GM21619 (cell line): ENCODE results near the gene FHIT.

Experiments used
- ATAC-seq: cut with Tn5 transposase; IDR thresholded peaks from one replicate; pipeline ENCODE4 v1.9.1; 2021; ENCODE audit not compliant: unreplicated experiment

The FHIT gene

DNA sequence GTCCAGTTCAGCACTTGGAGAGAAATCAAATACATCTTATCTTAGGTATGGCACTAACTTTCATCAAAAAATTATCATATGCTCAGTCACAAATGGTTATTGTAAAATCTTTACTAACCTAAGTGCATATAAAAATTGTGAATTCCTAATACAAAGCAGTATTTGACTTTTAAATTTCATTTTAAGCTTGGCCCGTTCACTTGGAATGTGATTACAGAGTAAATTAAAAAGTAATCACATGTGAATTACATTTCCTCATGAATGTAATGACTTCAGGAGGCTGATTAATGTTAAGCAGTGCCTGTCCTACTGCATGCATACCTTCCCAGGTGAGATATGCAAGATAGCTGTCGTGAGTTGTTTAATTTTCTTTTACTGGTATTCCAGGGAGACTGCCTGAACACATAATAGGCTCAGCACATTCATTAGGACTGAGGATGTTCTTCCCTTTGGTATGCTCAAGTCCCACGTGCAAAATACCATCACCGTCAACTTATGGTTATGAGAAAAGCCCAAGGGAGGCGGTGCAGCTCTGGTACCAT is 1053.0 kb downstream of the FHIT start:
- no peak for ATAC-seq

DNA sequence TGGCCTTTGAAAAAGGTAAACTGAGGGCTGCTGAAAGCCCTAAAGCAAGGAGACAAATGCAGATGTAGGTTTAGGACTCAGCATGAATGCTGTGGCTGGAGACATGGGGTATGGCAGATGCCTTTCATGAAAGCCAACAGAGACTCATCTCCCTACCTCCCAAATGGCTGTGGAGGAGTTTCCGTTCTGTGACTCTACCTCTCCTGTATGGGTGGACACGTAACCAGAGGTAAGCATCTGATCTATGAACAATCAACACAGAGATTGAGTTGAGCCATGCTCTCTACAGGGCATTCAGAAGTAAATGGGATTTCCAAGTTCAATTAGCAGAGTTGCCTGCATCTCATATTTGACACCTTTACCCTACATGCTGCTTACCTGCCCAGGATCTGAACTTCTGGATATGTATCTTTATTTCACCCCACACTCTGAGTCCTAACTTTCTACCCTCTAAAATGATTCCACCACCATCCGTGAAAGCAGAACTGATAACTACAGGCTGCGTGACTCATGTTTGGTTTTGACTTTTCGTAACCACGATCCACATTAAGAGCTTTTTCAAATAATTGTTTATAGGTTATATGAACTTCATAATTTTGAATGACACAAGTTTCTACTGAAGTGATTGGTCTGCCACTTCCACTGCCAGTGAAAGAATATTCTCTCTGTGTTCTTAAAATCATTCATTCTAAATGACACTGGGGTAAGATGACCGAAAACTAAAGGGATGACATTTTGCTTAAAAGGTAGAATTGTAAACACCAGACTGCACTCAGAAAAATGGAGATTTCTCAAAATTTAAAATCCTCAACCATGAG is 1058.7 kb downstream of the FHIT start:
- ATAC-seq, result no peak

DNA sequence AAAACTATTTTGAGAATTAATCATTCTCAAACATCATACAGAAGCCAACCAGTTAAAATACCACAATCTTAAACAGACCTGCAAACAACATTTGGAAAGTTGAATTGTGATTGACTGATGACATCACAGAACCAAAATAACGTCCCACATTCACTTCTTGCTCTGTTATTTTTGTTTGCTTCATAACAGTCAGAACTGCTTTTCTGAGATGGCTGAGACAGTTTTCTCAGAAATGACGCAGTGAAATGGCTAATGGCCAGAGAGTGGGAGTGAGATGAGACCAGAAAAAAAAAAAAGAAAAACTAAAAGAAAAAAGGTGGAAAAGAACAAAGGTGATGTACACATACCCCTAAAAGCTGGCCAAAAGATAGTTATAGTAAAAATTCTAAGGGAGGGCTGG is 1061.2 kb downstream of the FHIT start:
- ATAC-seq, result no peak

DNA sequence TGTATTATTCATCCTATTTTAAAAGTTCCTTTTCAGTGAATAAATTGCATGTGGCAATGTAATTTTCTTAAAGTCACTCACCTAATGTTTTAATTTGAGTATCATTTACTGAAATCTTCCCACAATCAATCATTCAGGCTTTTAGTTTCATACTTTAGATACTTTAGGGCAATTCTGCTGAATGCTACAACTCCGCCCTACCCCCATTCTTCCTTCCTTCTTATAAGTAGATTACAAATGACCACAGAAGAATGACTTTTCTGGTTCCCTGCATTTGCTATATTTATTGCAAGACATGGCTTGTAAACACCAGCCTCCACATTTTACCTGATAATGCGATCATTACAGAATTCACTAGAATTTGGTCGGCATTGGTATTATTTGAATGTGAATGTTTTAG is 1061.9 kb downstream of the FHIT start:
- ATAC-seq, result no peak

DNA sequence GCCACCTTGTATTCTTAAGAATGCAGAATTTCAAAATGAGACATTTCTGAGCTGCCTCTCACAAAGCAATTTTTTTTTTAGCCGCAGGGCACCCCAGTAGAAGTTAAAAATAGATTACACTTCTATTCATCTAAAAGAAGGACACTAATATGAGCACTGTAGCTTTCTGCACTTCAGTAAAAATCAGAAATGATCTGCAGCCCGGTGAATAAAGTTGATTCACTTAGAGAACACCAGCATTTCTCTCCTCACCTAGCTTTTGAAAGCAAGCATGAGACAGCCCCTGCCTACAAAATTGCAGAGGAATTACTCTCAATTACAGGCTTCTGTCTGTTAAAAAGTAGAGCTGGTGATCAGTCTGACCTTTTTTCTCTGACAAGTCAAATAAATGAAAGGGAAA is 1062.4 kb downstream of the FHIT start:
- ATAC-seq, result no peak

DNA sequence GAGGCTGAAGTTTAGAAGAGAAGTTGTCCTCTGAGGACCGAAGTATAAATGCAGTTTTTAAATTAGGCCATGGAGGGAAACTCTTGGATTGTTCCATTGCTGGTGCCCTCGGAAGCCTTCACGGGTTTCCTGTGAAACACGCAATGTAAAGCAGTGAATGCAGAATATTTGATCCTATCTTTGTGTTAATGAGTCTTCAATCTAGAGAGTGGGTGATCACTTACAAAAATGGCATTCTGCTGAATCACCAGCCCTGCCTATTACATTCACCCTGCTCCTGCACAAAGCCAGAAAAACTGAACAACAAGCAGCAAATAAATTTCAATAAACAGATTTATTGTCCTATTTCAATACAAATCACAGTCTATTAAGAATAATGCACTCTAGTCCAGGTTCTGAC is 1063.9 kb downstream of the FHIT start:
- ATAC-seq, result no peak

DNA sequence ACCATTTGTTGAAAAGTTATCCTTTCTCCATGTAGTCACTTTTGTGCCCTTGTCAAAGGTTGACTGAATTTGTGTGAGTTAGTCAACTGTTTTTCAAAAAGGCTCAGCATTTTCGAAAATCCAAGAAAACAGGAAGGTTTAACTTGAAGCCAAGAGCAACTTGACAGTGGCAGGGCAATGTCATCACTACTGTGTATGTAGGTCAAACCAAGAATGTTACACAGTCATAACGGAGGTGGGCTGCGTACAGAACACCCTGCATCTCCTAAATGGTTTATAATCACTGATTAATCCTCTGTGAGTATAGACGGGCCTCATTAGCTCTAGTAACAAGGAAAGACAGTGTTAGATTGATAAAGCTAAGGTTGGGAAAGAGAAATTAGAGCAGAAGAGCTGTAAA is 1064.9 kb downstream of the FHIT start:
- ATAC-seq, result no peak

DNA sequence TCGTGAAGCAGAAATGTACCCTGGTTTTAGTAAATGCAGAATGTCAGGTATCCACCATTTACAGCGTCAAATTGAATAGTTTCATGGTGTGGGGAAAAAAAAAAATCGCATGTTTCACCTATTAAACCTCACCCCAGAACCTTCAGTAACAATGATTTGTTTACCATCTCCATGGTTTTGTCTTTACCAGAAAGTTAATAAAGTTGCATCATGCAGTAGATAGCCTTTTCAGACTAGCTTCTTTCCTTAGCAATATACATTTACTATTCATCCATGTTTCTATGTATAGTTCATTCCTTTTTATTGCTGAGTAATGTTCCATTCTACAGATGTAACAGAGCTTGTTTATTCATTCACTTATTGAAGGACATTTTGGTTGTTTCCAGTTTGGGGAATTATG is 1066.1 kb downstream of the FHIT start:
- ATAC-seq, result no peak

DNA sequence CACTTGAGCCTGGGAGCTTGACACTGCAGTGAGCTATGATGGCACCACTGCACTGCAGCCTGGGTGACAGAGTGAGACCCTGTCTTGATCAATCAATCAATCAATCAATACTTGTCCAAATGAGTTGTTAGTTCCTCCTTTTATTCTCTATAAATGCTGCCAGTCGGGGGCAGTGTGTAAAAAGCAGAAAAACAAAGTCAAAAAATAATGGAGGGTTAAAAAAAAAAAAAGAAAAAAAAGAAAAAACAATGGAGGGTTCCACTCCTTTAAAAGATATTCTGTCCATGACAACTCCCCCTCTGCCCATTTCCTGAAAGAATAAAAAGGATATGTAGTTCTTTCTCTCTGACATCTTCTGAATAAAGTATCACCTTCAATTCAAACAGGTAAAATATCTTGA is 1068.6 kb downstream of the FHIT start:
- no peak for ATAC-seq

DNA sequence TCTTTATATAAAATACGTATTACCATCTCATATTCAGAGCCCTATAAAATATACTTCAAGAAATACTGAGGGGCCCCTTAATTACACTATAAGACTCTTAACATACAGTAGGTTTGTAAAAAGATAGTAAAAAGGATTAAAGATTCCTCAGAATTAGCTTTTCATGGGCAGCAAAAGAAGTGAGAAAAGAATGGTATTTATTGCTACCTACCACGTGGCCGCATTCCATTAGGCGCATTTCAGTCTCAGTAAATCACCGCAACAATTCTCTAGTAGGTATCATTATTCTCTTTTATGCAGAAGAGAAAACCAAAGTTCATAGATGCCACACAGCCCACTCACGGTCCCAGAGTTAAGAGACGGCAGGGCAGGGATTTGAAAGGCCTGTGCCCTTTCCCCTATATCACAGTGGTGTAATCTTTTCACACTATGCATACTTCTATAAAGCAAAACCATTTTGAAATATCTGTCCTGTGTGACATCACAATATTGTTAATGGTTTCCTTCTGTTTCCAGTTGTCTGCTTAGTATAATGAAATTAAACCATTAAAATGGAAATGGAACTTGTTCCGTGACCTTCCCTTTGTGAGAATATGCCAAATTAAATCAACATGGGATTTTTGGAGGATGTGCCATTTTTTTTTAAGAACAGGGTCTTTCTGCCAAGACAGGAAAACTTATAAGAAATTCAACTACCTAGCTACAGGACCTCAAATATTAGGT is 1072.2 kb downstream of the FHIT start:
- no peak for ATAC-seq

DNA sequence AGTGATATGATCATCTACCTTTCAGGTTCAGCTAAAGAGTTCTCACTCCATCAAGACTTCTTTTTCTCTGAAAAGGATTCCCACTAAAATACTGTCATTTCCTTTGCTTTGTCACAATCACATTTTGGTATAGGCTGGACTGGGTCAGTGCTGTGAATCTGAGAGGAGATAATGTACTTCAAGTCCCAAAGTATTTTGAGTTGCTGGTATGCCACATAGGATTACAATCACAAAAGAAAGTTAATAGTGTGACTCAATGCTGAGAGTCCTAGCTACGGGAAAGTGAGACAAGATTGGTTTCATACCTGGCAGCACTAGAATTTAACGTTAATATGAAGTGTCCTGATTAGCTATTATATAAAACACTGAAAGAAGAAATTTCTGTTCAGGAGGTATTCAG is 1073.5 kb downstream of the FHIT start:
- ATAC-seq, result no peak

DNA sequence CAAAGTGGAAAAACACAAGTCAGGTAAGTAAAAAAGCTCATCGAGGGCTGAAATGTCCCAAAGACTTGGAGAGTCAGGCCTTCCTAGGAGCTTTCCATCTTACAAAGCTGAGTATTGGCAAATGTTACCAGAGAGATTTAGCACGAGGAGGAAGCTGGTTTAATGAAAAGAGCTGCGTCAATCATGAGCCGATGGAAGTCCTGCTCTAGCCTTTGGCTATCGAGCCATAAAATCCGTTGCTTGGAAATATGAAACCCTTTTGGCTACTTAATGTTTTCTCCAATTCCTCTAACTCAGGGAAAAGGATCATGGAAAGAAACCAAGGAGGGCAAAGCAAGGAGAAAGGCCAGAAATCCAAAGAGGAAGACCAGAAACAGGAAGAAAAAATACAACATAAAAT is 1074.6 kb downstream of the FHIT start:
- ATAC-seq, result no peak

DNA sequence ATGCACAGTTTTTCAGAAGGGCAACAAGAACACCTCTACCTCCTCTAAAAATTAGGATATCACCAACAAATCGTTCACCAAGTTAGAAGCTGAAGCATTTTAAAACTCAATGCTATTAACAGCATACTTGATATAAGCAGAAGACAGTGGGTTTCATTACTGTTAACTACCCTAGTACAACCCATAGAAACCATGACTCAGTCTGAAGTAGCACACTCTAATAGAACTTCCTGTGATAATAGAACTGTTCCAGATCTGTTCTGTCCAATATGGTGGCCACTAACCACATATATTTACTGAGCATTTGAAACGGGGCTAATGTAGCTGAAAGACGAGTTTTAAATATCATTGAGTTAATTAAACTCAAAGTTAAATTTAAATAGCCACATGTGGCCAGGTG is 1075.6 kb downstream of the FHIT start:
- ATAC-seq, result no peak

DNA sequence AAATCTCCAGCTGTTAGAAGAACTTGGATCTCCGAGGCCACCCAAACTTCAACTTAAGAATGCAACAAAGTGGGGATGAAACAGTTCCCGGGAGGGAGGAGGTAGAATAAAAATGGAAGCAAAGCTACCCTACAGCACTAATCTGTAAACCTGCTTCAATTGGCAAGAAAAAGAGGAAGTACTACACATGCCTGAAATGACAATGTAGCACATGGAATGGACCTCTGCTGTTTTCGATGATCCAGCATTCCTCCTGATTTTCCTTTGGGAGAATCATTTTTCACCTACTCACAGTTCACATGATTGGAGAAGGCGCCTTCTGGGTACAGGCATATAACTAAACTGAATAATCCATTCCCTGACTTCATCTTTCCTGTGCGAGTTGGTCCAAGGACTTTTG is 1081.5 kb downstream of the FHIT start:
- no peak for ATAC-seq

DNA sequence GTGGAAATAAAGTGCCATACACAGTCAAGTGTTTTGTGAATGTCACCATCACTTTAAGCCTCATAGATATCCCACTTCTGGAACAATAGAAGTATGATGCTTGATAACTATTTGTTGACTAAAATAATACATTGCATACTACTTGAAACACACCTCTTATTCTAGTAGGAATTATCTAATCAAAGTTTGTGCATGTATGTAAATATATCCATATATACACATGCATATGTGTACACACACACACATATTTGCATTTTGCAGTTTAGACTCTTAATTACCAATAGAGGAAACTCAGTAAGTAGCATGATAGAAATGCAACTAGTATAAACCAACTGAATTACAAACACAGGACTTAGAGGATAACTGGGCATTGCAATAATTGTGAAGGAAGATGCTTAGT is 1084.1 kb downstream of the FHIT start:
- no peak for ATAC-seq

DNA sequence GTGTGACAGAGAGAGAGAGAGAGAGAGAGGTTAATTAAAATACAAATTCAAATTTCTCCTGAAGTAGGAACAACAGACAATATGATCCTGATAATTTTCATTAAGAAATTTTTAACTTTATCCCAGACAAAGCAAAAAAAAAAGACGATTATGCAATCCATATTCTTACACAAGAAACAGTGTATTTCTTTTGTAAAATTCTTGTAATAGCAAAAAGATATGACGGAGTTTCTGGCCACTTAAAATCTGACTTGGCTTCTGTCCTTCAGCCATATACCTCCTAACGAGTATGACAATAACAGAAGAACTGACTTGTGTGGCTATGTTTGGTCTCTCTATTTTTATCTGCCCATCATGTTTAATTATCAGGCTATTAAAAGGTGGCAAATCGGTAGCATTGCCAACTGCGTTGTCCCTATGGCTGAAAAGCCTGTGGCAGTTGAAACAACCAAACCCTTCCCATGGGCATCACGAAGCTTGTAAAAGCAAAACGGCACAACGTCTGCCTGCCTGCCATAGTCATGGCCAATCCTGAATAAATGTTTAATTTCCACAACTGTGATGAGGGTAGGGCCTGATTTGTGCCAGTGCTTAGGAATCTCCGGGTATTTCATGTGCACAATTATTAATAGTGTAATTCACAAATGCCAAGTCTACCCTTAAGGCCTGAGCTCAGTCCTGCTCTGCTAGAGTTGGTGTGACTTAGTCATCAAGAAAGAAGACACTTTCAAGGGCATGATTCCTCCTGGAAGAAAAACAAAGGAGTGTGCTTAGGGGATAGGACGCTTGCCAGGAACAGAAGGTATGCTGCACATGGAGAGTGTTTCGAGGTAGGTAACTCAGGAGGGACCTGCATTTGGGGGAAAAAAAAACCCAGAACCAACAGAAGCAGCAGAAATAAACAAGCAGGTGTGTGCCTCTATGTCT is 1090.2 kb downstream of the FHIT start:
- ATAC-seq, result no peak

DNA sequence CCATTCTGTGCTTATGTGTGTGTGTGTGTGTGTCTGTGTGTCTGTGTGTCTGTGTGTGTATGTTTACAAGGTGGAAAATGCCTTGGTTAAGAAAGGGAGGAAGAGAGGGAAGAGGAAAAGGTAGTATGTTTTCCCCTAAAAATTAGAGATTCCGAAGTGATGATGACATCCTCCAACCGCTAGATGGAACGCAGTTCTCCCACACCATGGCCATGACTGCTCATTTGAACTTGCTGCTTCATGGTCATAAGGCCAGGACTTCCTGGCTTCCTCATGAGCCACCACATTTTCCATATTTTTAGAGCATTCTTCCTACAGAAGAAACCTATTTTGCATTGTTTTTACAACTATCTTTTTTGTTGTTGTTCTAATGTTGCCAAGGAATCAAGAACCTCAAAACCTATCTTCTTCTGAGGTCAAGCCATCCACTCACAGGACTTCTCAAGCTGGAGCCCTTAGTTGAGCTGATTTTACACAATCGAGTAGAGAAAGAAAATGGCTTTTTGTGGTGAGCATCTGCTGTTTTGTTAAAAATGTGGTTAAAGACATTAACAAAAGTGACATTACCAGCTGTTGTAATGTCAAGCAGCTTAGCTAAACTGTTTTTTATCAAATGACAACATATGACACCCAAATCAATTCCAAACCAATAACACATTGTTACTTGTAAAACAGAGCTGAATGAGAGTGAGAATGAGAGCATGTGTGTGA is 1091.0 kb downstream of the FHIT start:
- ATAC-seq, result no peak

DNA sequence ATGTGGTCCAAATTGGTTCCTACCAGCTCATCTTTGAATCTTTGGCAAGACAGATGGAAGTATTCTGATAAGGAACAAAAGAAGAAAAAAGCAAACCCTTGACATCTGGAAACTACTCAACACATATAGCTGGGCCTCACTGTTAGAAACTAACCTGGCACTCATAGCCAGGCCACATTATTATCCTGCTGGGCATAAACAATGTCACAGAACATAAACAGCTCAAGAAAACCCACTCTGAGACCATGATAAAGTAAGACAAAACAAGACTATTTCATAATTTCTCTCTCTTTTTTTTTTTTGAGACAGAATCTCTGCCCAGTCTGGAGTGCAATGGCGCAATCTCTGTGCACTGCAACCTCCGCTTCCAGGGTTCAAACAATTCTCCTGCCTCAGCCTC is 1093.2 kb downstream of the FHIT start:
- ATAC-seq, result no peak

DNA sequence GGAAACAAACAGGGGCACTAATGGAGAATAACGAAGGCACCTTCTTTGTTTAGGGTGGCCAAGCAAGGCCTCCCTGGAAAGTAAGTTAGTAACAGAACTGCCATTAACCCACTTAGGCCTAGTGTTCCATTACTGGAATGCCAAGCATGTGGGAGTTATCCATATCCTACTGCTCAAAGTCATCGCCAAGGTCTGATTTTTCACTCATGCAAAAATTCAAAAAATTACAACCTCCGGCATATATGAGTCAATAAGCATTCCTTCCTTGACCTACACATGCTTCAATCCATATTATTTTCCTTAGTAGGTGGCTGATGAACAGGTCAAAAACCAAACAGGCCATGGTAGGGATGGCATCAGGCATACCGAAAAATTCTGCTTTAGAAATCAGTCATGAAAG is 1097.2 kb downstream of the FHIT start:
- no peak for ATAC-seq

DNA sequence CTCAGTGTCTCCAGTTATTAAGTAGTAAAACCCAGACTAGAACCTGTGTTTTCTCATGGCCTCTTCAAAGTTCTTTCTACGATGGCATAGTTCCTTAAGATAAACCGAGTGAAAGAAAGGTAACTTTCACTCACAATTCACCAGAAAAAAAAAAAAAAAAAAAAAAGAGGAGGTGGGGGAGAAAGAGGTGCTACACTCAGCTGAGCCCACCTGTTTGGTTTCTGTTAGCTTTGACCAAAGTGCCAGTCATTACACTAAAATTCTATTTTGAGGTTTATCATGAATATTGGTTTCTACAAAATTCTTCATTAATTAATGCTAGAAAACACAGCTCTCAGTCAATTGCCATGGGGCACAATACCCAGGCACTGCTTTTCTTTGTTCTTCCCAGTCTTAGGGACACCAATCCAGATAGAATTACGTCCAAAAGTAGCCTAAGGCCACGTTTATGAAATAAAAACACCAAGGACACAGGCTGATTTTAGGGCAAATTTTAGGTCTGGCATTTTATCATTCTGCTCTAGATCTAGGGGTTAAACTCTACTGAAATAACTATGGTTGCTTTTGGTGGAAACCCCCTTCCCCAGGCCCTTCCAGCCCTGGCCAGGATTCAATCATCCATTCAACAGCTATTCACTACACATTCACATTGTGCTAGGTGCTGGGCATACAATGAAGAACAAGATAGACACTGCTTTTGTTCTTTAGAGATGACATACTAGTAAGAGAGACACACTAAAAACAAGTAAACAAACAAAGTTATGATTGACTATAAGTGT is 1097.8 kb downstream of the FHIT start:
- no peak for ATAC-seq
